ENCODE results near the gene ATE1.
"Not testable (repeated sequence)": the region's sequence is repeated elsewhere in the genome, so short reads cannot be mapped to it uniquely, and the experiment has no call there.

Gene ATE1

GRCh38 chr10:121921238-121921931 lies 6.4 kb downstream of the ATE1 start:
- Histone ChIP-seq H3K9me3 (ENCODE audit: low read length) (peaks cover 2% of the 10 kb centered on the region), H3K27me3 (ENCODE audit: insufficient read depth, low read length) (no peaks in the 10 kb centered on the region), H3K4me1 (ENCODE audit: insufficient read depth, low read length) (peaks cover 22% of the 10 kb centered on the region), H3K36me3 (ENCODE audit: insufficient read depth, low read length) (peaks cover 20% of the 10 kb centered on the region), H3K4me3 (ENCODE audit: low read length) (no peak overlapping the region), H2AFZ (ENCODE audit: low read depth, low read length) (no peak overlapping the region)

DNA sequence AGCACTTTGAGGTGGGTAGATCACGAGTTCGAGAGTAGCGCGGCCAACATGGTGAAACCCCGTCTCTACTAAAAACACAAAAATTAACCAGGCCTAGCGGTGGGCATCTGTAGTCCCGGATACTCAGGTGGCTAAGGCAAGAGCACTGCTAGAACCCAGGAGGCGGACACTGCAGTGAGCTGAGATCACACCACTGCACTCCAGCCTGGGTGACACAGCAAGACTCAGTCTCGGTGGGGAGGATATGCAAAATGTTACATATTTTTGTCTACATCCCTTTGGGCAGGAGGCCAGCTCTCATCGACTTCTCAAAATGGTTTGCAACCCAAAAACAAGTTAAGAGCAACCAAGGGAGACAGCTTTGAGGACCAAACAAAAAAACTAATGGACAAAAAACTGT lies 8.2 kb downstream of the ATE1 start:
- Histone ChIP-seq H3K36me3 (ENCODE audit: insufficient read depth, low read length) (peaks cover 25% of the 10 kb centered on the region), H3K4me3 (ENCODE audit: low read length) (no peak overlapping the region), H2AFZ (ENCODE audit: low read depth, low read length) (no peak overlapping the region), H3K27me3 (ENCODE audit: insufficient read depth, low read length) (no peaks in the 10 kb centered on the region), H3K4me1 (ENCODE audit: insufficient read depth, low read length) (peaks cover 18% of the 10 kb centered on the region), H3K9me3 (ENCODE audit: low read length) (peaks cover 5% of the 10 kb centered on the region)

- not testable (repeated sequence) for H3K9me3 ChIP-seq (ENCODE audit: low read length); H2AFZ ChIP-seq (ENCODE audit: low read depth, low read length); H3K4me3 ChIP-seq (ENCODE audit: low read length); H3K27me3 ChIP-seq (ENCODE audit: insufficient read depth, low read length)
- H3K4me1 ChIP-seq (ENCODE audit: insufficient read depth, low read length): peaks cover 18% of the 10 kb centered on the region
- H3K36me3 ChIP-seq (ENCODE audit: insufficient read depth, low read length): peaks cover 33% of the 10 kb centered on the region
Observed at GRCh38 chr10:121918800-121919199, 9.0 kb downstream of the ATE1 start.

DNA sequence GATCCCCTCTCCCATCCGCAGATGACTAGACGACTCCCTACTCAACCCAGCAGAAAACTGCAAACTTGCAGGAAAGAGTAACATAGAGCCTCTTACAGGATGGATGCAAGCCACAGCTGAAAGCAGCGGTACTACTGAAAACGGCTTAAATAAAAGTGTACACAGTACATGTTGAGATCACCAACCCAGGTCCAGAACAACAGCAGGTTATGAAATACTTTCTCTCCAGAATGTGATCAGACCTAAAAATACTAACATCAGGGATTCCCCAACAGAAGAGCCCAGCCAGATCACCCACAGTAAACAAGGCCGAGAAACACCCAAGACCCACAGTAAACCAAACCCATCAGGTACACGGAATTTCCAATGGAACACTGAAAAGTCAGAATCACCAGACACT lies 13.2 kb downstream of the ATE1 start:
- H3K9me3 ChIP-seq (ENCODE audit: low read length): peaks cover 5% of the 10 kb centered on the region
- H3K4me3 ChIP-seq (ENCODE audit: low read length): no peak overlapping the region
- H3K4me1 ChIP-seq (ENCODE audit: insufficient read depth, low read length): no peaks in the 10 kb centered on the region
- H3K36me3 ChIP-seq (ENCODE audit: insufficient read depth, low read length): peaks cover 50% of the 10 kb centered on the region
- H2AFZ ChIP-seq (ENCODE audit: low read depth, low read length): no peak overlapping the region
- no peaks in the 10 kb centered on the region for H3K27me3 ChIP-seq (ENCODE audit: insufficient read depth, low read length)

DNA sequence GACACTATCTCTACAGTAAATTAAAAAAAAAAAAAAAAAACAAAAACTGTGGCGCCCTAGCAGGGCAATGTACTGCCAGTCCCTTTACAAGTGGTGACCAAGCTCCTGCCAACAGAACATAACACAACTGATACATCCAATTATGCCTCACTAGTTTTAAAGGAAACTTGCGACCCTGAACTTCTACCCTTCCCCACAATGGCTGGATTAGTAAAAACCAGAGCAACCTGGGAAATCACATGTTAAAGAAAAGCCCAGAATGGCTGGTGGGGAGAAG lies 16.5 kb downstream of the ATE1 start:
- no peak overlapping the region for H2AFZ ChIP-seq (ENCODE audit: low read depth, low read length)
- H3K4me3 ChIP-seq (ENCODE audit: low read length): no peak overlapping the region
- no peaks in the 10 kb centered on the region for H3K27me3 ChIP-seq (ENCODE audit: insufficient read depth, low read length)
- H3K4me1 ChIP-seq (ENCODE audit: insufficient read depth, low read length): no peaks in the 10 kb centered on the region
- peaks cover 4% of the 10 kb centered on the region for H3K9me3 ChIP-seq (ENCODE audit: low read length)
- peaks cover 60% of the 10 kb centered on the region for H3K36me3 ChIP-seq (ENCODE audit: insufficient read depth, low read length)

DNA sequence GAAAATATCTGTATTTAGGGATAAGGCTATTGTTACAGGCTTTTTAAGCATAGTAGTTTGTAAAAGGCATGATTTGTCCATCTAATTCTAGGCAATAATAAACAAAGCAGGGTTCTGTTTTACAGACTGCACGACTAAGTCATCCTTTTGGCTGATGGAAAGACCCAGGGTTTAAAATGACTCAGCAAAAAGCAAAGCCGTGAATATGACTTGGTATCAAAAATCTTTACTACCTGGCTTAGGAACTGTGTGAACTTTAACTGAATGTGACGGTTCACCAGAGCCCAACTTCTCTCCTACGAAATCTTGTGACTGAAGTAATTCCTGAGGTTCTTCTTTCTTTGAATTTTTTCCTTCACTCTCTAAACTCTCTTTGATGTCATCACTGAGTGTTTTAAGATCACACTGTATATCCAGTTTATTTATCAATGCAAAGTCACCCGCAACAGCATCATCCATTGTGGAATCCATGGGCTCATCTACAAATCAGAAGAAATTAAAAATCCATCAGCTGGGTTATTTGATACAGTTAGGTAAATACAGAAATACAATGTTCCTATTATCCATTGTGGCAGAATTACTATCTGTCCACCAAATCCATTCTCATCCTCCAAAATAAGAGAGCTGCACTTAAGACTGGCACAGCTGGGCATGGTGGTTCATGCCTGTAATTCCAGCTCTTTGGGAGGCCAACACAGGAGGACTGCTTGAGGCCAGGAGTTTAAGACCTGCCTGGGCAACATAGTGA lies 17.0 kb downstream of the ATE1 start:
- peaks cover 4% of the 10 kb centered on the region for H3K9me3 ChIP-seq (ENCODE audit: low read length)
- no peak overlapping the region for H2AFZ ChIP-seq (ENCODE audit: low read depth, low read length)
- no peak overlapping the region for H3K4me3 ChIP-seq (ENCODE audit: low read length)
- no peaks in the 10 kb centered on the region for H3K4me1 ChIP-seq (ENCODE audit: insufficient read depth, low read length)
- no peaks in the 10 kb centered on the region for H3K27me3 ChIP-seq (ENCODE audit: insufficient read depth, low read length)
- peaks cover 60% of the 10 kb centered on the region for H3K36me3 ChIP-seq (ENCODE audit: insufficient read depth, low read length)

- Histone ChIP-seq H3K4me3 (ENCODE audit: low read length) (no peak overlapping the region), H3K27me3 (ENCODE audit: insufficient read depth, low read length) (no peaks in the 10 kb centered on the region), H3K9me3 (ENCODE audit: low read length) (no peaks in the 10 kb centered on the region), H3K36me3 (ENCODE audit: insufficient read depth, low read length) (peaks cover 24% of the 10 kb centered on the region), H3K4me1 (ENCODE audit: insufficient read depth, low read length) (no peaks in the 10 kb centered on the region), H2AFZ (ENCODE audit: low read depth, low read length) (no peak overlapping the region)
Observed at GRCh38 chr10:121904888-121905287, 22.9 kb downstream of the ATE1 start.

- no peaks in the 10 kb centered on the region for H3K4me1 ChIP-seq (ENCODE audit: insufficient read depth, low read length)
- H3K4me3 ChIP-seq (ENCODE audit: low read length): no peak overlapping the region
- no peak overlapping the region for H2AFZ ChIP-seq (ENCODE audit: low read depth, low read length)
- no peaks in the 10 kb centered on the region for H3K27me3 ChIP-seq (ENCODE audit: insufficient read depth, low read length)
- peaks cover 30% of the 10 kb centered on the region for H3K36me3 ChIP-seq (ENCODE audit: insufficient read depth, low read length)
- peaks cover 2% of the 10 kb centered on the region for H3K9me3 ChIP-seq (ENCODE audit: low read length)
Observed at GRCh38 chr10:121900443-121901174, 27.2 kb downstream of the ATE1 start.

DNA sequence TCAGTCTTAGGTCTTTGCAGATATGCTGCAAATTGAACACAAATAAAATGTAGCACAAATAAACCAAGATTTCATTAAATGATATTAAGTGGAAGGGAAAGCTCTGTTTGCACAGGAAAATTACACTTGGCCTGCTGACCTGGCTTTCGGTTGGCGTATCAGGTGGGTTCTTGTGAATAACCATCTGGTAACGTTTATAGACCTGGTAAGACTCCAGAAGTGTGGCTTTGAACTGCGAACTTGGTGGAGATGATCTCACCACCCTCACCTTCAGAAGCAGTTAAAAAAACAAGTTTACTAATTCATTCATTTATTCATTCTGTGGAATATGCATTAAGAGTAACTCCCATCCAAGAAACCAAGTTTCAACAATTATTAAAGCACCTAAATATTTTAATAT lies 28.1 kb downstream of the ATE1 start:
- Histone ChIP-seq H3K4me3 (ENCODE audit: low read length) (no peak overlapping the region), H3K36me3 (ENCODE audit: insufficient read depth, low read length) (peaks cover 31% of the 10 kb centered on the region)

GRCh38 chr10:121891103-121891502 lies 36.7 kb downstream of the ATE1 start:
- Histone ChIP-seq H3K4me1 (ENCODE audit: insufficient read depth, low read length) (peaks cover 3% of the 10 kb centered on the region), H2AFZ (ENCODE audit: low read depth, low read length) (no peak overlapping the region), H3K27me3 (ENCODE audit: insufficient read depth, low read length) (no peaks in the 10 kb centered on the region), H3K4me3 (ENCODE audit: low read length) (no peak overlapping the region), H3K9me3 (ENCODE audit: low read length) (peaks cover 2% of the 10 kb centered on the region), H3K36me3 (ENCODE audit: insufficient read depth, low read length) (peaks cover 18% of the 10 kb centered on the region)

More for the DNA sequence above, 28.1 kb downstream of the ATE1 start:
- no peaks in the 10 kb centered on the region for H3K27me3 ChIP-seq (ENCODE audit: insufficient read depth, low read length)
- no peak overlapping the region for H2AFZ ChIP-seq (ENCODE audit: low read depth, low read length)
- H3K4me1 ChIP-seq (ENCODE audit: insufficient read depth, low read length): no peaks in the 10 kb centered on the region
- H3K9me3 ChIP-seq (ENCODE audit: low read length): peaks cover 2% of the 10 kb centered on the region

DNA sequence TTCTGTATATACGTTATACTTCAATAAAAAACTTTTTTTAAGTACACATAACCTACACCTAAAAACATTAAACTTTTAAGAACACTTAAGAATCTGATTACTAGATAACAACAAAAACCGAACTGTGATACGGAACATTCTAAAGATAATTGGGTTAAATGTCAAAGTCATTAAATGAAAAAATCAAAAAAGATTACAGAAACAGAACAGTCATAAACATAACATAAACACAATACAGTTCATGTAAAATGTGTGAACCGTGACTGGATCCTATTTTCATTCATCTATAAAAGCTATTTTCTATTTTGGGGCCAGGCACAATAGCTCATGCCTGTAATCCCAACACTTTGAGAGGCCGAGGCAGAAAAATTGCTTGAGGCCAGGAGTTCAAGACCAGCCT lies 38.6 kb downstream of the ATE1 start:
- Histone ChIP-seq H3K4me1 (ENCODE audit: insufficient read depth, low read length) (peaks cover 3% of the 10 kb centered on the region), H3K27me3 (ENCODE audit: insufficient read depth, low read length) (no peaks in the 10 kb centered on the region), H3K9me3 (ENCODE audit: low read length) (no peaks in the 10 kb centered on the region), H3K4me3 (ENCODE audit: low read length) (no peak overlapping the region), H3K36me3 (ENCODE audit: insufficient read depth, low read length) (peaks cover 12% of the 10 kb centered on the region), H2AFZ (ENCODE audit: low read depth, low read length) (no peak overlapping the region)

- Histone ChIP-seq H3K4me1 (ENCODE audit: insufficient read depth, low read length) (peaks cover 3% of the 10 kb centered on the region), H3K27me3 (ENCODE audit: insufficient read depth, low read length) (no peaks in the 10 kb centered on the region), H3K9me3 (ENCODE audit: low read length) (no peaks in the 10 kb centered on the region), H3K4me3 (ENCODE audit: low read length) (no peak overlapping the region), H2AFZ (ENCODE audit: low read depth, low read length) (no peak overlapping the region), H3K36me3 (ENCODE audit: insufficient read depth, low read length) (peaks cover 14% of the 10 kb centered on the region)
Observed at GRCh38 chr10:121886997-121887622, 40.7 kb downstream of the ATE1 start.

DNA sequence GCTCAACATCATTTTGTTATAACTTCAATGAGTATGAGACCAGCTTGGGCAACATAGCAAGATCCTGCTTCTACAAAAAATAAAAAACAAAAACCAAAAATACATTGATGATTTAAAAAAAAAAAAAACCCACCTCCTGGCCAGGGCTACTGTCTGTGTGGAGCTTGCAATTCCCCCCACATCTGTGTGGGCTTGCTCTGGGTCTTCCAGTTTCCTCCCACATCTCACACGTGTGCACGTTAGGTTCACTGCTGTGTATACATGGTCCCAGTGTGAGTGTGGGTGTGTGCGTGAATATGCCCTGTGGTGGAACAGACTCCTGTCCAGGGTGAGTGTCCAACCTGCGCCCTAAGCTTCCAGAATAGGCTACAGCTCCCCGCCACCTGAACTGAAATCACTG lies 41.6 kb downstream of the ATE1 start:
- Histone ChIP-seq H3K4me3 (ENCODE audit: low read length) (no peak overlapping the region), H3K27me3 (ENCODE audit: insufficient read depth, low read length) (no peaks in the 10 kb centered on the region), H3K9me3 (ENCODE audit: low read length) (no peaks in the 10 kb centered on the region), H2AFZ (ENCODE audit: low read depth, low read length) (no peak overlapping the region), H3K36me3 (ENCODE audit: insufficient read depth, low read length) (peaks cover 20% of the 10 kb centered on the region), H3K4me1 (ENCODE audit: insufficient read depth, low read length) (peaks cover 4% of the 10 kb centered on the region)

Measured in neuron (in vitro differentiated cells).